Activated B cell treated with CpG ODN at 0.5 μM for 24 hours (primary cell): Measurements from ENCODE around the gene CRYBG3. TPM values are rescaled to one million over a fixed set of nuclear protein-coding genes. Genes with fewer than 3 reads are reported as not detected.

ENCODE experiments used
- ATAC-seq: fragments of 200-7000 bp; cut with Tn5 transposase; one replicate; pipeline ENCODE4 v1.10.0; 2021; ENCODE audit warnings: low read depth, mild to moderate bottlenecking, moderate library complexity
- CTCF ChIA-PET: fragments of 350-600 bp; sonication (Branson Sonifier 250); formaldehyde crosslinking; loops from one replicate; lab custom pipeline; 2021; ENCODE audit warnings: antibody characterized with exemption; lab: Charles Lee
- POLR2A ChIA-PET: fragments of 350-600 bp; sonication (Branson Sonifier 250); formaldehyde crosslinking; loops from one replicate; lab custom pipeline; 2021; ENCODE audit warnings: antibody characterized with exemption; lab: Charles Lee
- DNase-seq: peaks from one replicate; pipeline ENCODE4 v3.0.0; 2022
- H3K27ac Mint-ChIP-seq: one replicate; pipeline ENCODE4 v1.8.0; 2020; ENCODE audit warnings: mixed read lengths
- H3K27me3 Mint-ChIP-seq: one replicate; pipeline ENCODE4 v1.8.0; 2021; ENCODE audit warnings: mixed read lengths
- H3K36me3 Mint-ChIP-seq: one replicate; pipeline ENCODE4 v1.8.0; 2021; ENCODE audit warnings: low read depth, mixed read lengths
- H3K4me1 Mint-ChIP-seq: one replicate; pipeline ENCODE4 v1.8.0; 2021; ENCODE audit warnings: mixed read lengths
- H3K4me3 Mint-ChIP-seq: one replicate; pipeline ENCODE4 v1.8.0; 2020; ENCODE audit warnings: mild to moderate bottlenecking, mixed read lengths
- H3K9me3 Mint-ChIP-seq: one replicate; pipeline ENCODE4 v1.8.0; 2020; ENCODE audit warnings: mixed read lengths
- CTCF ChIP-seq: fragments of 200-600 bp; IDR thresholded peaks from one replicate; pipeline ENCODE4 v1.8.0; 2022; ENCODE audit warnings: antibody characterized with exemption, mild to moderate bottlenecking
- intact Hi-C: fragments of 100-400 bp; cut with micrococcal nuclease; formaldehyde crosslinking; loops from one replicate; pipeline ENCODE4 v1.15.1; 2024
- total RNA-seq: library from RNA; stranded (reverse); gene quantifications from 2 replicates; pipeline ENCODE4 v1.2.3, GENCODE V29; 2022

CRYBG3 gene
- total RNA-seq, 1 donor from 2014 or later: 1.5 TPM

- Mint-ChIP-seq H3K27ac (peak overlapping the region; percentile 35), H3K4me3 (peak overlapping the region; percentile 69), H3K27me3 (no peaks in the 10 kb centered on the region), H3K9me3 (no peaks in the 10 kb centered on the region), H3K4me1 (peaks cover 31% of the 10 kb centered on the region), H3K36me3 (peaks cover 2% of the 10 kb centered on the region)
- ChIA-PET CTCF (no interaction called here), POLR2A (no interaction called here)
- DNase-seq: no peak
- TF ChIP-seq CTCF: no peak
- intact Hi-C loops: loop anchor here (1.0 to 5.0 kb wide), 5 partner anchors 49 to 929 kb away; partner anchors contain the start of genes ARL6, CPOX and DCBLD2
- ATAC-seq: no peak
Measured at GRCh38 chr3:97972976-97973375, 151.2 kb downstream of the CRYBG3 start.

GRCh38 chr3:97974996-97975395 lies 153.2 kb downstream of the CRYBG3 start:
- CTCF ChIA-PET: no interaction called here
- Mint-ChIP-seq H3K27me3 (no peaks in the 10 kb centered on the region), H3K4me1 (peaks cover 24% of the 10 kb centered on the region), H3K27ac (no peak overlapping the region), H3K4me3 (no peak overlapping the region), H3K36me3 (peaks cover 2% of the 10 kb centered on the region), H3K9me3 (no peaks in the 10 kb centered on the region)
- POLR2A ChIA-PET: no interaction called here
- ATAC-seq: no peak
- DNase-seq: no peak
- TF ChIP-seq CTCF: no peak
- intact Hi-C loops: loop anchor here (5.0 kb wide), 3 partner anchors 47 to 927 kb away; partner anchors contain the start of genes CPOX and DCBLD2

- CTCF ChIA-PET: no interaction called here
- no peak for TF ChIP-seq CTCF
- Mint-ChIP-seq H3K4me1 (peaks cover 19% of the 10 kb centered on the region), H3K9me3 (no peaks in the 10 kb centered on the region), H3K27ac (no peak overlapping the region), H3K36me3 (peaks cover 2% of the 10 kb centered on the region), H3K4me3 (no peak overlapping the region), H3K27me3 (no peaks in the 10 kb centered on the region)
- DNase-seq: no peak
- ATAC-seq: no peak
- POLR2A ChIA-PET: no interaction called here
- intact Hi-C loops: no loop called here
Measured at GRCh38 chr3:97975466-97975865, 153.7 kb downstream of the CRYBG3 start.

GRCh38 chr3:97979610-97980009 lies 157.8 kb downstream of the CRYBG3 start:
- Mint-ChIP-seq H3K27ac (no peak overlapping the region), H3K4me1 (no peaks in the 10 kb centered on the region), H3K27me3 (no peaks in the 10 kb centered on the region), H3K4me3 (no peak overlapping the region), H3K36me3 (no peaks in the 10 kb centered on the region), H3K9me3 (no peaks in the 10 kb centered on the region)
- ATAC-seq (no peak), DNase-seq (no peak)
- intact Hi-C loops: no loop called here
- POLR2A ChIA-PET: no interaction called here
- no peak for TF ChIP-seq CTCF
- CTCF ChIA-PET: no interaction called here

GRCh38 chr3:97981886-97982285 lies 160.1 kb downstream of the CRYBG3 start:
- Mint-ChIP-seq H3K4me1 (no peaks in the 10 kb centered on the region), H3K9me3 (no peaks in the 10 kb centered on the region), H3K4me3 (no peak overlapping the region), H3K27me3 (peaks cover 3% of the 10 kb centered on the region), H3K36me3 (no peaks in the 10 kb centered on the region), H3K27ac (no peak overlapping the region)
- DNase-seq (no peak), ATAC-seq (no peak)
- POLR2A ChIA-PET: no interaction called here
- CTCF ChIA-PET: no interaction called here
- TF ChIP-seq CTCF: no peak
- intact Hi-C loops: no loop called here
